DMS153 (cell line): ENCODE measurements around the gene RNF152.
"Not testable (repeated sequence)": the region's sequence is repeated elsewhere in the genome, so short reads cannot be mapped to it uniquely, and the experiment has no call there.

Experiments used
- DNase-seq: peaks from one replicate; lab custom pipeline; 2025; lab: John Stamatoyannopoulos, UW

Gene RNF152

GRCh38 chr18:61817086-61817485 is 75.7 kb downstream of the RNF152 start:
- DNase-seq = no peak

- no peak for DNase-seq
Measured at GRCh38 chr18:61815885-61816470, 76.8 kb downstream of the RNF152 start.

GRCh38 chr18:61808286-61808685 is 84.5 kb downstream of the RNF152 start:
- DNase-seq = no peak

- DNase-seq = no peak
Measured at GRCh38 chr18:61803393-61803792, 89.4 kb downstream of the RNF152 start.

- DNase-seq = peak; percentile 70
Measured at GRCh38 chr18:61797696-61798590, 94.9 kb downstream of the RNF152 start.

GRCh38 chr18:61791031-61791430 is 101.8 kb downstream of the RNF152 start:
- no peak for DNase-seq

GRCh38 chr18:61787011-61787670 is 105.7 kb downstream of the RNF152 start:
- DNase-seq = not testable (repeated sequence)

GRCh38 chr18:61785588-61785987 is 107.2 kb downstream of the RNF152 start:
- DNase-seq = no peak

GRCh38 chr18:61784834-61785233 is 108.0 kb downstream of the RNF152 start:
- DNase-seq = no peak

- no peak for DNase-seq
Measured at GRCh38 chr18:61782545-61782944, 110.3 kb downstream of the RNF152 start.

GRCh38 chr18:61776201-61776600 is 116.6 kb downstream of the RNF152 start:
- DNase-seq = not testable (repeated sequence)

- no peak for DNase-seq
Measured at GRCh38 chr18:61774846-61775245, 118.0 kb downstream of the RNF152 start.

GRCh38 chr18:61772293-61772848 is 120.4 kb downstream of the RNF152 start:
- DNase-seq = no peak

- no peak for DNase-seq
Measured at GRCh38 chr18:61771861-61772260, 120.9 kb downstream of the RNF152 start.

GRCh38 chr18:61770279-61770678 is 122.5 kb downstream of the RNF152 start:
- no peak for DNase-seq

- no peak for DNase-seq
Measured at GRCh38 chr18:61766266-61766884, 126.4 kb downstream of the RNF152 start.

GRCh38 chr18:61765097-61765496 is 127.7 kb downstream of the RNF152 start:
- no peak for DNase-seq

GRCh38 chr18:61764381-61764780 is 128.4 kb downstream of the RNF152 start:
- no peak for DNase-seq

GRCh38 chr18:61761875-61762274 is 130.9 kb downstream of the RNF152 start:
- DNase-seq = no peak
